Measurements from ENCODE around the gene SDK1. TPM values are rescaled to one million over a fixed set of nuclear protein-coding genes. Genes with fewer than 3 reads are reported as not detected.

Gene SDK1
- total RNA-seq, 3 donors from 2014 or later (not counting 1 experiment from before 2014, with no cell fraction given): 0.05 to 0.11 TPM; not detected in 1

- Histone ChIP-seq H3K27ac (ENCODE audit: low read length) (no peak overlapping the region), H3K36me3 (ENCODE audit: control insufficient read depth, insufficient read depth, low read length) (no peaks in the 10 kb centered on the region), H3K4me3 (ENCODE audit: low read length) (no peak overlapping the region), H3K27me3 (ENCODE audit: control insufficient read depth, insufficient read depth, low read length) (no peaks in the 10 kb centered on the region), H3K4me1 (ENCODE audit: control insufficient read depth, insufficient read depth, low read length) (no peaks in the 10 kb centered on the region), H3K9me3 (ENCODE audit: control insufficient read depth, insufficient read depth, low read length) (no peaks in the 10 kb centered on the region)
- H3K36me3 Mint-ChIP-seq: no peaks in the 10 kb centered on the region
- no peaks in the 10 kb centered on the region for H3K4me1 Mint-ChIP-seq
- peaks cover 0 to 3% of the 10 kb centered on the region in 2 donors for H3K27me3 Mint-ChIP-seq (ENCODE audit: low read depth in 2 of 2)
- DNase-seq (no peak), ATAC-seq (no peak)
- TF ChIP-seq CTCF (IDR thresholded peaks at IDR 0.05): no peak
- intact Hi-C loops (cut with micrococcal nuclease): no loop called here
- H3K4me3 Mint-ChIP-seq: no peak overlapping the region
- WGBS (ENCODE audit: insufficient coverage): 87% methylated on average over 9 of the region's 9 CpGs
- no peaks in the 10 kb centered on the region for H3K9me3 Mint-ChIP-seq
- H3K27ac Mint-ChIP-seq: no peak overlapping the region
Observed at GRCh38 chr7:4108951-4109350, 807.9 kb downstream of the SDK1 start.

- no peaks in the 10 kb centered on the region for H3K36me3 Mint-ChIP-seq
- H3K4me1 Mint-ChIP-seq: no peaks in the 10 kb centered on the region
- H3K27me3 Mint-ChIP-seq (ENCODE audit: low read depth in 2 of 2): peaks cover 0 to 3% of the 10 kb centered on the region in 2 donors
- TF ChIP-seq CTCF (IDR thresholded peaks at IDR 0.05): no peak
- H3K27ac Mint-ChIP-seq: no peak overlapping the region
- no peak overlapping the region for H3K4me3 Mint-ChIP-seq
- no peaks in the 10 kb centered on the region for H3K9me3 ChIP-seq (ENCODE audit: control insufficient read depth, insufficient read depth, low read length)
- no peaks in the 10 kb centered on the region for H3K4me1 ChIP-seq (ENCODE audit: control insufficient read depth, insufficient read depth, low read length)
- 78% methylated on average over 16 of the region's 16 CpGs for WGBS (ENCODE audit: insufficient coverage)
- H3K36me3 ChIP-seq (ENCODE audit: control insufficient read depth, insufficient read depth, low read length): no peaks in the 10 kb centered on the region
- ATAC-seq (no peak), DNase-seq (no peak)
- H3K27me3 ChIP-seq (ENCODE audit: control insufficient read depth, insufficient read depth, low read length): no peaks in the 10 kb centered on the region
- no peak overlapping the region for H3K4me3 ChIP-seq (ENCODE audit: low read length)
- H3K9me3 Mint-ChIP-seq: no peaks in the 10 kb centered on the region
- intact Hi-C loops (cut with micrococcal nuclease): no loop called here
- H3K27ac ChIP-seq (ENCODE audit: low read length): no peak overlapping the region
Observed at GRCh38 chr7:4109481-4110110, 808.5 kb downstream of the SDK1 start.

GRCh38 chr7:4110438-4110837 lies 809.4 kb downstream of the SDK1 start:
- no peak overlapping the region for H3K27ac Mint-ChIP-seq
- H3K4me3 ChIP-seq (ENCODE audit: low read length): no peak overlapping the region
- ATAC-seq (no peak), DNase-seq (no peak)
- H3K4me1 Mint-ChIP-seq: no peaks in the 10 kb centered on the region
- peaks cover 0 to 3% of the 10 kb centered on the region in 2 donors for H3K27me3 Mint-ChIP-seq (ENCODE audit: low read depth in 2 of 2)
- H3K4me3 Mint-ChIP-seq: no peak overlapping the region
- intact Hi-C loops (cut with micrococcal nuclease): no loop called here
- H3K9me3 ChIP-seq (ENCODE audit: control insufficient read depth, insufficient read depth, low read length): no peaks in the 10 kb centered on the region
- H3K36me3 Mint-ChIP-seq: no peaks in the 10 kb centered on the region
- H3K4me1 ChIP-seq (ENCODE audit: control insufficient read depth, insufficient read depth, low read length): no peaks in the 10 kb centered on the region
- H3K9me3 Mint-ChIP-seq: no peaks in the 10 kb centered on the region
- WGBS (ENCODE audit: insufficient coverage): 76% methylated on average over 1 of the region's 4 CpGs
- no peaks in the 10 kb centered on the region for H3K27me3 ChIP-seq (ENCODE audit: control insufficient read depth, insufficient read depth, low read length)
- H3K36me3 ChIP-seq (ENCODE audit: control insufficient read depth, insufficient read depth, low read length): no peaks in the 10 kb centered on the region
- no peak for TF ChIP-seq CTCF (IDR thresholded peaks at IDR 0.05)
- H3K27ac ChIP-seq (ENCODE audit: low read length): no peak overlapping the region

- Histone ChIP-seq H3K4me1 (ENCODE audit: control insufficient read depth, insufficient read depth, low read length) (no peaks in the 10 kb centered on the region), H3K27me3 (ENCODE audit: control insufficient read depth, insufficient read depth, low read length) (no peaks in the 10 kb centered on the region), H3K36me3 (ENCODE audit: control insufficient read depth, insufficient read depth, low read length) (no peaks in the 10 kb centered on the region), H3K27ac (ENCODE audit: low read length) (no peak overlapping the region), H3K9me3 (ENCODE audit: control insufficient read depth, insufficient read depth, low read length) (no peaks in the 10 kb centered on the region), H3K4me3 (ENCODE audit: low read length) (no peak overlapping the region)
- intact Hi-C loops (cut with micrococcal nuclease): no loop called here
- no peak for DNase-seq
- H3K27ac Mint-ChIP-seq: no peak overlapping the region
- H3K27me3 Mint-ChIP-seq (ENCODE audit: low read depth in 2 of 2): peaks cover 0 to 3% of the 10 kb centered on the region in 2 donors
- H3K4me3 Mint-ChIP-seq: no peak overlapping the region
- no peak for ATAC-seq
- H3K4me1 Mint-ChIP-seq: no peaks in the 10 kb centered on the region
- no peak for TF ChIP-seq CTCF (IDR thresholded peaks at IDR 0.05)
- 75% methylated on average over 4 of the region's 5 CpGs for WGBS (ENCODE audit: insufficient coverage)
- H3K36me3 Mint-ChIP-seq: no peaks in the 10 kb centered on the region
- no peaks in the 10 kb centered on the region for H3K9me3 Mint-ChIP-seq
Observed at GRCh38 chr7:4111166-4111565, 810.1 kb downstream of the SDK1 start.
